H9 (cell line): Measurements from ENCODE around the gene CFAP99. TPM values are rescaled to one million over a fixed set of nuclear protein-coding genes. Genes with fewer than 3 reads are reported as not detected.

Experiments
- DNase-seq: peaks from one replicate; pipeline ENCODE4 v3.0.0-alpha.2; 2017
- H2AFZ ChIP-seq: one replicate; pipeline ENCODE4 v1.6.1; 2013; ENCODE audit warnings: mild to moderate bottlenecking, low read length, control low read depth, moderate library complexity
- H2AK5ac ChIP-seq: 2 replicates; pipeline ENCODE4 v1.6.1; 2013; ENCODE audit warnings: low read length, control low read depth, mixed read lengths; ENCODE audit not compliant: insufficient read length
- H2BK120ac ChIP-seq: one replicate; pipeline ENCODE4 v1.6.1; 2013; ENCODE audit warnings: low read depth, mild to moderate bottlenecking, low read length, control low read depth, inconsistent platforms; ENCODE audit not compliant: poor library complexity, severe bottlenecking
- H2BK12ac ChIP-seq: 2 replicates; pipeline ENCODE4 v1.6.1; 2013; ENCODE audit warnings: low read length, control low read depth, mixed read lengths, low read depth; ENCODE audit not compliant: insufficient read length
- H2BK15ac ChIP-seq: 2 replicates; pipeline ENCODE4 v1.6.1; 2013; ENCODE audit warnings: low read depth, low read length, control low read depth
- H2BK20ac ChIP-seq: one replicate; pipeline ENCODE4 v1.6.1; 2013; ENCODE audit warnings: low read depth, mild to moderate bottlenecking, low read length, control low read depth, inconsistent platforms; ENCODE audit not compliant: poor library complexity, severe bottlenecking
- H2BK5ac ChIP-seq: 2 replicates; pipeline ENCODE4 v1.6.1; 2013; ENCODE audit warnings: low read length, control low read depth, mixed read lengths; ENCODE audit not compliant: insufficient read length
- H3K14ac ChIP-seq: 2 replicates; pipeline ENCODE4 v1.6.1; 2013; ENCODE audit warnings: low read length, control low read depth; ENCODE audit not compliant: insufficient read depth
- H3K18ac ChIP-seq: 2 replicates; pipeline ENCODE4 v1.6.1; 2013; ENCODE audit warnings: low read depth, mild to moderate bottlenecking, mixed read lengths, low read length, control low read depth; ENCODE audit not compliant: insufficient read length
- H3K23ac ChIP-seq: 2 replicates; pipeline ENCODE4 v1.6.1; 2013; ENCODE audit warnings: low read length, control low read depth, mixed read lengths, low read depth; ENCODE audit not compliant: insufficient read length
- H3K23me2 ChIP-seq: 2 replicates; pipeline ENCODE4 v1.6.1; 2013; ENCODE audit warnings: low read depth, mild to moderate bottlenecking, mixed read lengths, low read length, control low read depth; ENCODE audit not compliant: insufficient read length, poor library complexity, severe bottlenecking
- H3K27ac ChIP-seq: 2 replicates; pipeline ENCODE4 v1.5.1; 2013; ENCODE audit warnings: low read length, control low read depth, mixed read lengths, low read depth; ENCODE audit not compliant: insufficient read length
- H3K27me3 ChIP-seq: 2 replicates; pipeline ENCODE4 v1.6.1; 2013; ENCODE audit warnings: low read length, control low read depth, inconsistent platforms; ENCODE audit not compliant: insufficient read depth
- H3K4ac ChIP-seq: 2 replicates; pipeline ENCODE4 v1.6.1; 2013; ENCODE audit warnings: low read depth, mild to moderate bottlenecking, control low read depth, inconsistent platforms, low read length, moderate library complexity
- H3K4me1 ChIP-seq: 2 replicates; pipeline ENCODE4 v1.6.1; 2013; ENCODE audit warnings: low read length, control low read depth, inconsistent platforms; ENCODE audit not compliant: insufficient read depth
- H3K4me2 ChIP-seq: 2 replicates; pipeline ENCODE4 v1.6.1; 2013; ENCODE audit warnings: low read length, control low read depth, mixed read lengths; ENCODE audit not compliant: insufficient read length, insufficient read depth
- H3K56ac ChIP-seq: 2 replicates; pipeline ENCODE4 v1.6.1; 2013; ENCODE audit warnings: low read depth, mild to moderate bottlenecking, mixed read lengths, low read length, control low read depth; ENCODE audit not compliant: insufficient read length
- H3K79me1 ChIP-seq: 2 replicates; pipeline ENCODE4 v1.6.1; 2013; ENCODE audit warnings: low read depth, mild to moderate bottlenecking, moderate library complexity, low read length, control low read depth, inconsistent platforms; ENCODE audit not compliant: insufficient read depth, poor library complexity, severe bottlenecking
- H3K79me2 ChIP-seq: 2 replicates; pipeline ENCODE4 v1.6.1; 2013; ENCODE audit warnings: low read length, control low read depth, inconsistent platforms; ENCODE audit not compliant: insufficient read depth
- H3K9ac ChIP-seq: 2 replicates; pipeline ENCODE4 v1.6.1; 2013; ENCODE audit warnings: low read length, control low read depth, mixed read lengths; ENCODE audit not compliant: insufficient read length; ENCODE audit errors: extremely low read depth
- H3K9me3 ChIP-seq: one replicate; pipeline ENCODE4 v1.6.1; 2013; ENCODE audit warnings: low read depth, low read length, inconsistent platforms; ENCODE audit not compliant: control insufficient read depth
- H3T11ph ChIP-seq: one replicate; pipeline ENCODE4 v1.6.1; 2013; ENCODE audit warnings: mild to moderate bottlenecking, low read length, control low read depth, inconsistent platforms
- H4K20me1 ChIP-seq: one replicate; pipeline ENCODE4 v1.6.1; 2013; ENCODE audit not compliant: control insufficient read depth, insufficient read length, insufficient read depth
- H4K5ac ChIP-seq: 2 replicates; pipeline ENCODE4 v1.6.1; 2013; ENCODE audit warnings: low read depth, mild to moderate bottlenecking, mixed read lengths, low read length, control low read depth; ENCODE audit not compliant: insufficient read length
- H4K8ac ChIP-seq: replicated peaks from 2 replicates; pipeline ENCODE4 v1.6.1; 2013; ENCODE audit warnings: low read length, control low read depth, mixed read lengths, low read depth; ENCODE audit not compliant: insufficient read length
- H4K91ac ChIP-seq: 2 replicates; pipeline ENCODE4 v1.6.1; 2013; ENCODE audit warnings: low read depth, mild to moderate bottlenecking, moderate library complexity, mixed read lengths, low read length, control low read depth; ENCODE audit not compliant: insufficient read length
- H3K27ac Mint-ChIP-seq, 3 experiments: 2 replicates in 2 of 3; 3 replicates in 1 of 3; pipeline ENCODE4 v1.8.0; 2020 to 2021; ENCODE audit warnings: mixed read lengths in 3 of 3, mild to moderate bottlenecking in 1 of 3, moderate library complexity in 1 of 3
- H3K27me3 Mint-ChIP-seq: 2 replicates; pipeline ENCODE4 v1.8.0; 2021; ENCODE audit warnings: low read depth, mild to moderate bottlenecking, moderate library complexity, mixed read lengths
- H3K36me3 Mint-ChIP-seq, 3 experiments: 2 replicates in 2 of 3; 3 replicates in 1 of 3; pipeline ENCODE4 v1.8.0; 2020 to 2021; ENCODE audit warnings: low read depth in 3 of 3, mixed read lengths in 3 of 3; ENCODE audit not compliant: insufficient read depth in 1 of 3
- H3K4me1 Mint-ChIP-seq, 2 experiments: 2 replicates each; pipeline ENCODE4 v1.8.0; 2020; ENCODE audit warnings: mixed read lengths in 2 of 2
- H3K4me3 Mint-ChIP-seq, 2 experiments: 2 replicates in 1 of 2; 3 replicates in 1 of 2; pipeline ENCODE4 v1.8.0; 2020 to 2021; ENCODE audit warnings: mild to moderate bottlenecking in 2 of 2, mixed read lengths in 2 of 2, moderate library complexity in 1 of 2
- H3K9me3 Mint-ChIP-seq, 2 experiments: 2 replicates in 1 of 2; 3 replicates in 1 of 2; pipeline ENCODE4 v1.8.0; 2020; ENCODE audit warnings: mild to moderate bottlenecking in 2 of 2, mixed read lengths in 2 of 2, moderate library complexity in 1 of 2
- CTCF ChIP-seq: fragments of 200-600 bp; sonication (generic); conservative IDR thresholded peaks from 3 replicates; pipeline ENCODE4 v1.8.0; 2021; ENCODE audit warnings: antibody characterized with exemption, mild to moderate bottlenecking
- WGBS: extraction: QIAGEN DNeasy Blood & Tissue Kit; methylation state at CpG from one replicate; pipeline ENCODE4 v1.1.7; 2013; ENCODE audit warnings: missing lambda C conversion rate, low lambda C conversion rate, mixed read lengths; ENCODE audit not compliant: insufficient read length; ENCODE audit errors: extremely low coverage; 5-methylcytosine and 5-hydroxymethylcytosine counted together
- total RNA-seq: library from RNA; stranded (reverse); gene quantifications from 2 replicates; pipeline ENCODE4 v1.2.1, GENCODE V29; 2021

The CFAP99 gene
- total RNA-seq, 1 experiment from 2014 or later = 0.35 TPM

GRCh38 chr4:2497931-2498330, 79.2 kb downstream of the CFAP99 start:
- H3K23me2 ChIP-seq = no peaks in the 10 kb centered on the region

More at GRCh38 chr4:2497931-2498330, 79.2 kb downstream of the CFAP99 start:
- H2BK20ac ChIP-seq = no peak overlapping the region
- H3K56ac ChIP-seq = no peak overlapping the region
- H2BK5ac ChIP-seq = no peak overlapping the region
- no peak for DNase-seq
- no peak overlapping the region for H4K91ac ChIP-seq
- H3K18ac ChIP-seq = no peak overlapping the region
- no peaks in the 10 kb centered on the region for H3K4me1 Mint-ChIP-seq
- H3K79me2 ChIP-seq = peaks cover 3% of the 10 kb centered on the region
- no peak overlapping the region for H3K27ac Mint-ChIP-seq
- H3K14ac ChIP-seq = no peak overlapping the region
- H3K4me1 ChIP-seq = no peaks in the 10 kb centered on the region
- no peak overlapping the region for H3K9ac ChIP-seq
- no peak overlapping the region for H2BK12ac ChIP-seq
- H3K4ac ChIP-seq = no peak overlapping the region
- H4K5ac ChIP-seq = no peak overlapping the region
- WGBS = no CpG with 5 or more reads among the region's 9 CpGs
- TF ChIP-seq CTCF = no peak
- H3K27me3 ChIP-seq = no peaks in the 10 kb centered on the region
- H4K8ac ChIP-seq = no peak overlapping the region
- no peak overlapping the region for H2AFZ ChIP-seq
- H2BK15ac ChIP-seq = no peak overlapping the region
- no peak overlapping the region for H3T11ph ChIP-seq
- H3K36me3 Mint-ChIP-seq = peaks cover 51 to 91% (median 72%) of the 10 kb centered on the region in 3 experiments; a peak in 6 of 7 replicates
- H3K9me3 Mint-ChIP-seq = no peaks in the 10 kb centered on the region
- H3K4me3 Mint-ChIP-seq = no peak overlapping the region
- H2BK120ac ChIP-seq = no peak overlapping the region
- no peaks in the 10 kb centered on the region for H3K9me3 ChIP-seq
- H3K27ac ChIP-seq = no peak overlapping the region
- H2AK5ac ChIP-seq = no peak overlapping the region
- no peak overlapping the region for H3K23ac ChIP-seq
- H3K4me2 ChIP-seq = no peak overlapping the region
- H3K79me1 ChIP-seq = no peaks in the 10 kb centered on the region
- H4K20me1 ChIP-seq = peaks cover 5% of the 10 kb centered on the region
- no peaks in the 10 kb centered on the region for H3K27me3 Mint-ChIP-seq
